IMR-90 (cell line): ENCODE measurements around the gene OGFOD3.
"Not testable (repeated sequence)": the region's sequence is repeated elsewhere in the genome, so short reads cannot be mapped to it uniquely, and the experiment has no call there.

Source experiments
- BHLHE40 ChIP-seq: fragments of 150-350 bp; IDR thresholded peaks from 2 replicates; pipeline ENCODE4 v1.6.1; 2016; ENCODE audit warnings: mild to moderate bottlenecking, low read depth, low read length
- TF ChIP-seq, protein P1 (sequence below): conservative IDR thresholded peaks from 2 replicates; pipeline ENCODE4 v1.5.1; 2012; ENCODE audit warnings: mild to moderate bottlenecking, low read depth, low read length, improper control_type of control experiment

DNA sequence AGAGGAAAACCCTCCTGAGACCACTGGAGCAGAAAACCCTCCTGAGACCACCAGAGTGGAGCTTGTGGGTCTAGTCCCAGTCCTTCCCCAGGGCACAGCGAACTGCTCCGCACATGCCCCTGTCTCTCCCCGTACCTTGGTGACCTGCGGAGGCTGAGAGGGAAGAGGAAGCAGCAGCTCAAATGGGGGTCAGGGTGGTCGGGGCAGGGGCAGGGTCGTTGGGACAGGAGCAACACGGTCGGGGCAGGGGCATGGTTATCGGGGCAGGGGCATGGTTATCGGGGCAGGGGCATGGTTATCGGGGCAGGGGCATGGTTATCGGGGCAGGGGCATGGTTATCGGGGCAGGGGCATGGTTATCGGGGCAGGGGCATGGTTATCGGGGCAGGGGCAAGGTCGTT is 6.3 kb downstream of the OGFOD3 start:
- TF ChIP-seq, protein P1, sequence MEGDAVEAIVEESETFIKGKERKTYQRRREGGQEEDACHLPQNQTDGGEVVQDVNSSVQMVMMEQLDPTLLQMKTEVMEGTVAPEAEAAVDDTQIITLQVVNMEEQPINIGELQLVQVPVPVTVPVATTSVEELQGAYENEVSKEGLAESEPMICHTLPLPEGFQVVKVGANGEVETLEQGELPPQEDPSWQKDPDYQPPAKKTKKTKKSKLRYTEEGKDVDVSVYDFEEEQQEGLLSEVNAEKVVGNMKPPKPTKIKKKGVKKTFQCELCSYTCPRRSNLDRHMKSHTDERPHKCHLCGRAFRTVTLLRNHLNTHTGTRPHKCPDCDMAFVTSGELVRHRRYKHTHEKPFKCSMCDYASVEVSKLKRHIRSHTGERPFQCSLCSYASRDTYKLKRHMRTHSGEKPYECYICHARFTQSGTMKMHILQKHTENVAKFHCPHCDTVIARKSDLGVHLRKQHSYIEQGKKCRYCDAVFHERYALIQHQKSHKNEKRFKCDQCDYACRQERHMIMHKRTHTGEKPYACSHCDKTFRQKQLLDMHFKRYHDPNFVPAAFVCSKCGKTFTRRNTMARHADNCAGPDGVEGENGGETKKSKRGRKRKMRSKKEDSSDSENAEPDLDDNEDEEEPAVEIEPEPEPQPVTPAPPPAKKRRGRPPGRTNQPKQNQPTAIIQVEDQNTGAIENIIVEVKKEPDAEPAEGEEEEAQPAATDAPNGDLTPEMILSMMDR, result not testable (repeated sequence)
- TF ChIP-seq BHLHE40, result not testable (repeated sequence)
